ENCODE measurements around the gene RPF1.

Gene RPF1

DNA sequence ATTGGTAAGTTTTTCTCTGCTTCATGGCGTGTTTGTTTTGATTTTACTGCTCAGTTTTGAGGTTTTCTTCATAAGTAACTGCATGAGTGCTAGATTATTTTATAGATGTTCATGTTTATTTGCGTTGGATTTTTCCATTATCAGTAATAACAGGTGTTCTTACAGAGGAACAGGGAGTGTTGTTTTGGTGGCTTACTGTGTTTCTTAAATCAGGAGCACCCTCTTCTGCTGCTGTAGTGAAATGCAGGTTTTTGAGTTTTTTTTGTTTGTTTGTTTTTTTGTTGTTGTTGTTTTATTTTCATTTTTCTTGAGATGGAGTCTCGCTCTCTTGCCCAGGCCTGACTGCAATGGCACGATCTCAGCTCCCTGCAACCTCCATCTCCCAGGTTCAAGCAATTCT, 62.6 kb downstream of the RPF1 start:
- no peak for DNase-seq (ENCODE audit: low read depth, low spot score)
- no peak overlapping the region for H3K27ac ChIP-seq

Measured in epithelial cell of prostate (primary cell).